ENCODE results near the gene L3MBTL4. TPM values are rescaled to one million over a fixed set of nuclear protein-coding genes. Genes with fewer than 3 reads are reported as not detected.
"Not testable (repeated sequence)": the region's sequence is repeated elsewhere in the genome, so short reads cannot be mapped to it uniquely, and the experiment has no call there.

L3MBTL4 gene
- total RNA-seq, 6 donors from 2014 or later, result 13.2 to 29.1 (median 14.8) TPM

DNA sequence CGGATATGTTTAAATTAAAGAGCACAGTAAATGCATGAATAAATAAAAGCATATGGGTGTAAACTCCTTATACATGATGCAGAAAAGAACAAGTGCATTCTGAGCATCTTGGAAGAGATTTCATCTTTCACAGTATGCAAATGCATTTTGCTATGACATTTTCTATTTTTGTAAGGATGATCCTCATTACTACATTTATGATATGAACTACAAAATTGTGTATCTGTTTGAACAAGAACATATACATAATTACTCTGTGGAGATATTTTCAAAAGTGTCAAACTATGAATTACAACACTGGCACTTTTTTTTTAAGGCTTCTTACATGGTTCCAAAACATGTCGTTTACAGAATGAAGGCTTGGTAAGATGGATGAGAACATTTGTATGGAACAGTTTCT is 335.3 kb downstream of the L3MBTL4 start:
- no peak for ATAC-seq (ENCODE audit: low FRiP score in 2 of 2)
- no peak overlapping the region for H3K27ac ChIP-seq
- no peaks in the 10 kb centered on the region for H3K36me3 ChIP-seq
- WGBS, 2 donors, result 89 to 90% methylated on average over 2 of the region's 2 CpGs
- H3K4me3 ChIP-seq, result no peak overlapping the region
- no peaks in the 10 kb centered on the region for H3K4me1 ChIP-seq
- TF ChIP-seq, protein P1, sequence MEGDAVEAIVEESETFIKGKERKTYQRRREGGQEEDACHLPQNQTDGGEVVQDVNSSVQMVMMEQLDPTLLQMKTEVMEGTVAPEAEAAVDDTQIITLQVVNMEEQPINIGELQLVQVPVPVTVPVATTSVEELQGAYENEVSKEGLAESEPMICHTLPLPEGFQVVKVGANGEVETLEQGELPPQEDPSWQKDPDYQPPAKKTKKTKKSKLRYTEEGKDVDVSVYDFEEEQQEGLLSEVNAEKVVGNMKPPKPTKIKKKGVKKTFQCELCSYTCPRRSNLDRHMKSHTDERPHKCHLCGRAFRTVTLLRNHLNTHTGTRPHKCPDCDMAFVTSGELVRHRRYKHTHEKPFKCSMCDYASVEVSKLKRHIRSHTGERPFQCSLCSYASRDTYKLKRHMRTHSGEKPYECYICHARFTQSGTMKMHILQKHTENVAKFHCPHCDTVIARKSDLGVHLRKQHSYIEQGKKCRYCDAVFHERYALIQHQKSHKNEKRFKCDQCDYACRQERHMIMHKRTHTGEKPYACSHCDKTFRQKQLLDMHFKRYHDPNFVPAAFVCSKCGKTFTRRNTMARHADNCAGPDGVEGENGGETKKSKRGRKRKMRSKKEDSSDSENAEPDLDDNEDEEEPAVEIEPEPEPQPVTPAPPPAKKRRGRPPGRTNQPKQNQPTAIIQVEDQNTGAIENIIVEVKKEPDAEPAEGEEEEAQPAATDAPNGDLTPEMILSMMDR (IDR thresholded peaks at IDR 0.05), result no peak
- H3K9me3 ChIP-seq, result no peaks in the 10 kb centered on the region
- no peak for DNase-seq
- H3K27me3 ChIP-seq, result no peaks in the 10 kb centered on the region

DNA sequence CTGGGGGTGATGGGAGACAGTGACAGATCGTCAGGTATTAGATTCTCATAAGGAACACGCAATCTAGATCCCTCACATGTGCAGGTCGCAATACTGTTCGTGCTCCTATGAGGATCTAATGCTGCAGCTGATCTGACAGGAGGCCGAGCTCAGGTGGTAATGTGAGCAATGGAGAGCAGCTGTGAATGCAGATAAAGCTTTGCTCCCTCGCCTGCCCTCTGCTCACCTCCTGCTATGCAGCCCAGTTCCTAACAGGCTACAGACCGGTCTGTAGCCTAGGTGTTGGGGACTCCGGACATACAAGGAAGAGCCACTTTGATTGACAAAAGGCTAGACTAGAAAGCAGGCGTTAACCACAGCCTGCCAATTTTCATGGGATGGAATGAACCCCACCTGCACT is 335.8 kb downstream of the L3MBTL4 start:
- Histone ChIP-seq H3K4me3 (no peak overlapping the region), H3K36me3 (no peaks in the 10 kb centered on the region), H3K9me3 (no peaks in the 10 kb centered on the region), H3K4me1 (no peaks in the 10 kb centered on the region), H3K27me3 (no peaks in the 10 kb centered on the region), H3K27ac (no peak overlapping the region)
- DNase-seq (no peak), ATAC-seq (ENCODE audit: low FRiP score in 2 of 2) (no peak)
- WGBS, 2 donors, result 90% methylated on average over 7 to 9 of the region's 9 CpGs
- no peak for TF ChIP-seq EP300 (IDR thresholded peaks at IDR 0.05)
- TF ChIP-seq, protein P1 (IDR thresholded peaks at IDR 0.05), result no peak
- no peak for TF ChIP-seq POLR2A (IDR thresholded peaks at IDR 0.05)
- no peak for TF ChIP-seq POLR2AphosphoS5 (IDR thresholded peaks at IDR 0.05)

DNA sequence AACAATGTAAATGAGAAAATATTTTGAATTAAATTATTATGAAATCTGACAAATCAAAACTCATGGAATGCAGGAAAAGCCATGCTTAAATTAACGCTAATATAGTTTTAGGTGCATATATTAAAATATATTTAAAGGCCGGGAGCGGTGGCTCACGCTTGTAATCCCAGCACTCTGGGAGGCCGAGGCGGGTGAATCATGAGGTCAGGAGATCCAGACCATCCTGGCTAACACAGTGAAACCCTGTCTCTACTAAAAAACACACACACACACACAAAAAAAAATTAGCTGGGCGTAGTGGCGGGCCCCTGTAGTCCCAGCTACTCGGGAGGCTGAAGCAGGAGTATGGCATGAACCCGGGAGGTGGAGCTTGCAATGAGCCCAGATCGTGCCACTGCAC is 342.3 kb downstream of the L3MBTL4 start:
- not testable (repeated sequence) for H3K27me3 ChIP-seq; H3K27ac ChIP-seq; H3K36me3 ChIP-seq; ATAC-seq (ENCODE audit: low FRiP score in 2 of 2); H3K4me1 ChIP-seq; DNase-seq; H3K9me3 ChIP-seq; H3K4me3 ChIP-seq
- WGBS, 2 donors, result 90 to 97% methylated on average over 10 to 11 of the region's 11 CpGs

DNA sequence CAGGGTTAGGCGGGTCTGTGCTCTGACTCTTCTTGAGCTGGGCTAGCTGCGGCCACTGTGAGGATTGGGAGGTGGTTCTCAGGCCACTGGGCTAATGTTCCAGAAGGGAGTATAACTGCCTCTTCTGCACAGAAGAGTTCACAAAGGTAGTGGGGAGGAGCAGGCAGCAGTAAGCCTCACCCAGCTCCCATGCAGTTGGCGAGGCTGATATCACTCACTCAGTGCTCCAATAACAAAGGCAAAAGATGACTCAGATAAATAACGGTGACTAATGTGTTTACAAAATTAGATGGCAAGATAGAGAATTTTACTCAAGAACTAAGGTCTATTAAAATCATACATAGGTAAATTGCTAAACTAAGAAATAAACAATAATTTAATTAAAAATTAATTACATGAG is 345.2 kb downstream of the L3MBTL4 start:
- TF ChIP-seq POLR2AphosphoS5 (IDR thresholded peaks at IDR 0.05), result no peak
- TF ChIP-seq EP300 (IDR thresholded peaks at IDR 0.05), result no peak
- TF ChIP-seq POLR2A (IDR thresholded peaks at IDR 0.05), result no peak
- TF ChIP-seq, protein P1 (IDR thresholded peaks at IDR 0.05), result no peak
- no peaks in the 10 kb centered on the region for H3K27me3 ChIP-seq
- ATAC-seq (ENCODE audit: low FRiP score in 2 of 2), result no peak
- DNase-seq, result no peak
- H3K9me3 ChIP-seq, result no peaks in the 10 kb centered on the region
- no peaks in the 10 kb centered on the region for H3K36me3 ChIP-seq
- no peak overlapping the region for H3K27ac ChIP-seq
- no peaks in the 10 kb centered on the region for H3K4me1 ChIP-seq
- H3K4me3 ChIP-seq, result no peak overlapping the region
- WGBS, 2 donors, result 92 to 99% methylated on average over 4 of the region's 4 CpGs

DNA sequence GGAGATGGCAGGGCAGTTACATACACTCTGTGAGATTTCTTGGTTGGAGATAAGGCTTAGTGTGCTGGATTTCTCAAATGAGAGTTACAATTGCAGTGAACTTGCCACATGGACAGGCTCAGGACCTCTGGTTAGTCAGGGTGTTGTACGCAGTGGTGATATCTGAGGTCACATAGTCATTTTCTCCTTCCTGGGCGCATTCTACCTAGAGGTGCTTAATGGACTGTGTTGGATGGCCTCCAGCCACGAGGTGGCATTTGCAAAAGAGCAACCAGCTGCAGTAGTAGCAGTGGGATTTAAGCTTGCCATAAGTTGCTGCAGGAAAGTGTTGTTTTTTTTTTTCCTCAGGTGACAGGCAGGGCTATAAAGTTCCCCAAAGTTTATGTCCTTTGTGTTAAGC is 345.6 kb downstream of the L3MBTL4 start:
- Histone ChIP-seq H3K27me3 (no peaks in the 10 kb centered on the region), H3K4me3 (no peak overlapping the region), H3K27ac (no peak overlapping the region), H3K9me3 (no peaks in the 10 kb centered on the region), H3K36me3 (no peaks in the 10 kb centered on the region), H3K4me1 (no peaks in the 10 kb centered on the region)
- ATAC-seq (ENCODE audit: low FRiP score in 2 of 2) (no peak), DNase-seq (no peak)
- WGBS, 2 donors, result 79 to 80% methylated on average over 3 of the region's 3 CpGs
- no peak for TF ChIP-seq POLR2A (IDR thresholded peaks at IDR 0.05)
- no peak for TF ChIP-seq POLR2AphosphoS5 (IDR thresholded peaks at IDR 0.05)
- no peak for TF ChIP-seq EP300 (IDR thresholded peaks at IDR 0.05)
- TF ChIP-seq, protein P1 (IDR thresholded peaks at IDR 0.05), result no peak

Data from upper lobe of left lung (tissue), 6 donors.